Lower leg skin (tissue), 4 donors: Measurements from ENCODE around the gene QPRT. TPM values are rescaled to one million over a fixed set of nuclear protein-coding genes. Genes with fewer than 3 reads are reported as not detected.

Experiments used
- DNase-seq, 2 donors: peaks; one replicate each; pipeline ENCODE4 v3.0.0-alpha.2; 2019; ENCODE audit warnings: low spot score in 2 of 2
- H3K4me3 ChIP-seq: fragments of 200-600 bp; sonication (generic); 2 replicates; pipeline ENCODE4 v1.5.1; 2017; ENCODE audit warnings: mild to moderate bottlenecking, low read depth; ENCODE audit not compliant: poor library complexity, severe bottlenecking
- POLR2A ChIP-seq, 2 donors: fragments of 450-650 bp; IDR thresholded peaks; one replicate each; pipeline ENCODE4 v1.6.1; 2016 to 2017; ENCODE audit warnings: antibody characterized with exemption in 2 of 2, mild to moderate bottlenecking in 1 of 2, moderate library complexity in 1 of 2
- WGBS, 2 donors: methylation state at CpG; one replicate each; pipeline ENCODE4 v1.1.5; 2018; 5-methylcytosine and 5-hydroxymethylcytosine counted together
- intact Hi-C: fragments of 100-400 bp; cut with DNase I; formaldehyde crosslinking; loops from one replicate; pipeline ENCODE4 v1.15.0; 2023; ENCODE audit warnings: low total_unique reads
- total RNA-seq, 4 donors: library from RNA; depleted of rRNA; stranded (reverse); fragments of >200 nt; gene quantifications; one replicate each; pipeline ENCODE4 v1.1.0, GENCODE V29; 2016
- TF ChIP-seq, protein P1 (sequence below), 3 donors: fragments of 450-650 bp; IDR thresholded peaks; one replicate each; pipeline ENCODE4 v1.5.1; 2016; ENCODE audit warnings: antibody characterized with exemption in 3 of 3, mild to moderate bottlenecking in 3 of 3, moderate library complexity in 2 of 3

Gene QPRT
- total RNA-seq, 4 donors from 2014 or later: 1.9 to 3.6 (median 2.7) TPM

DNA sequence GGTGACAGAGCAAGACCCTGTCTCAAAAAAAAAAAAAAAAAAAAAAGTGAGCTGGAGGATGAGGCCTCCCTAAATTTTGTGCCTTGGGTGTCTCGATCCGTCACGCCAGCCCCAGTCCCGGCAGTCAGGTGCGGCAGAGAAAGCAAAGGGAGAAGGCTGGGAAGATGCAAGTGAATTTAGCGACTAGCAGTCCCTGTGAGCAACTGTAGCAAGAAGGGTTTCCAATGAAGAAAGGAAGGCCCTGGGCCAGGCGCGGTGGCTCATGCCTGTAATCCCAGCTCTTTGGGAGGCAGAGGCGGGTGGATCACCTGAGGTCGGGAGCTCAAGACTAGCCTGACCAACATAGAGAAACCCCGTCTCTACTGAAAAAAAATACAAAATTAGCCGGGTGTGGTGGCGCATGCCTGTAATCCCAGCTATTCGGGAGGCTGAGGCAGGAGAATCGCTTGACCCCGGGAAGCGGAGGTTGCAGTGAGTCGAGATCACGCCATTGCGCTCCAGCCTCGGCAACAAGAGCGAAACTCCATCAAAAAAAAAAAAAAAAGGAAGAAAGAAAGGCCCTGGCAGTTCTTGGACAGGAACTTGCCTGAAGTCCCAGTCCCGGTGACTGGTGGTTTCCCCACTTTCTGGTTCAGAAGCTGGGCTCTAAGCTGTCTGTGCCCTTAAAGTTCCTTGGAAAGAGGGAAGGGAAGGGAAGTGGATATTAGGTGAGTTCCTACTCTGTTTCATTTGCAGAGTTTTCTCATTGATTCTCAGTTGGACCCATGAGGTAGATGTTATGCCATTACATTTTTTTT lies 1.8 kb upstream of the QPRT start:
- 84 to 90% methylated on average over 23 of the region's 23 CpGs for WGBS, 2 donors
- TF ChIP-seq, protein P1, sequence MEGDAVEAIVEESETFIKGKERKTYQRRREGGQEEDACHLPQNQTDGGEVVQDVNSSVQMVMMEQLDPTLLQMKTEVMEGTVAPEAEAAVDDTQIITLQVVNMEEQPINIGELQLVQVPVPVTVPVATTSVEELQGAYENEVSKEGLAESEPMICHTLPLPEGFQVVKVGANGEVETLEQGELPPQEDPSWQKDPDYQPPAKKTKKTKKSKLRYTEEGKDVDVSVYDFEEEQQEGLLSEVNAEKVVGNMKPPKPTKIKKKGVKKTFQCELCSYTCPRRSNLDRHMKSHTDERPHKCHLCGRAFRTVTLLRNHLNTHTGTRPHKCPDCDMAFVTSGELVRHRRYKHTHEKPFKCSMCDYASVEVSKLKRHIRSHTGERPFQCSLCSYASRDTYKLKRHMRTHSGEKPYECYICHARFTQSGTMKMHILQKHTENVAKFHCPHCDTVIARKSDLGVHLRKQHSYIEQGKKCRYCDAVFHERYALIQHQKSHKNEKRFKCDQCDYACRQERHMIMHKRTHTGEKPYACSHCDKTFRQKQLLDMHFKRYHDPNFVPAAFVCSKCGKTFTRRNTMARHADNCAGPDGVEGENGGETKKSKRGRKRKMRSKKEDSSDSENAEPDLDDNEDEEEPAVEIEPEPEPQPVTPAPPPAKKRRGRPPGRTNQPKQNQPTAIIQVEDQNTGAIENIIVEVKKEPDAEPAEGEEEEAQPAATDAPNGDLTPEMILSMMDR (IDR thresholded peaks at IDR 0.05): no peak
- TF ChIP-seq POLR2A (IDR thresholded peaks at IDR 0.05): no peak
- intact Hi-C loops: no loop called here
- no peak overlapping the region for H3K4me3 ChIP-seq
- DNase-seq: no peak

DNA sequence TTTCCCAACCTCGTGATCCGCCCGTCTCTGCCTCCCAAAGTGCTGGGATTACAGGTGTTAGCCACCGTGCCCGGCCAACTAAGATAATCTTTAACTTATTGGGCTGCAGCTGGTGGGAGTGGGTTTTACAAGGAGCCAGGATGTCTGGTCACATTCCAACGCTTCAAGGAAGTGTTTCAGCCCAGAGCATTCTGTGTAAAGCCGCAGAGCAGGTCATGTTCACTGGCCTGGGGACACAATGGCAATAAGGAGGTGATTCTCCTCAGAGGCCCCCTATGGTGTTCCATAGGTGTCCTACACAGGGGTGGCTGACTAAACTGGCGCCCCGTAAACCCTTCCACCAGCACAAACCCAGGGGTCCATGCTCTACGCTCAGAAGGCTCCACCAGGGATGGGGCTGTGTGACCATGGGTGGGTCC lies 1.2 kb downstream of the QPRT start:
- no peak overlapping the region for H3K4me3 ChIP-seq
- intact Hi-C loops: no loop called here
- 56 to 60% methylated on average over 10 of the region's 10 CpGs for WGBS, 2 donors
- no peak for DNase-seq
- TF ChIP-seq, protein P1 (IDR thresholded peaks at IDR 0.05): no peak
- no peak for TF ChIP-seq POLR2A (IDR thresholded peaks at IDR 0.05)

DNA sequence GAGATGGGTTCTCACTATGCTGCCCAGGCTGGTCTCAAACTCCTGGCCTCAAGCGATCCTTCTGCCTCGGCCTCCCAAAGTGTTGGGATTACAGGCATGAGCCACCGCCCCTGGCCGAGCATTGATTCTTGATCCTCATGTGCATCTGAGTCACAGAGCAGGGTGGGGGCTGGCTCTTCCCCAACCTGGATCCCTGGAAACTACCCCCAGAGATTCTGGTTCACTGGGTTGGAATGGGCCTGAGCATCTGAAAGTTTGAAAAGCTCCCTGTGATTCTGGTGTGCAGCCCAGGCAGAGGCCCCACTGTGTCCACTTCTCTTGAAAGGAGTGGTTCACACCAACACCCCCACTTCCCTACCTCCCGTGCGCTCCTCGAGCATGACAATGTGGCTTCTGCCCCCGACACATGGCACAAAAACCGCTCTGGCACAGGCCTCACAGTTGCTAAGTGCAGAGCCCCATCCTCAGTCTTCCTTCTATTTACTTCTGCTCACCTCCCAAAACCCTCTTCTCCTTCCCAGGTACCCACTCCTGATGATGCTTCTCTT lies 4.6 kb downstream of the QPRT start:
- TF ChIP-seq POLR2A (IDR thresholded peaks at IDR 0.05): no peak
- TF ChIP-seq, protein P1 (IDR thresholded peaks at IDR 0.05): no peak
- WGBS, 2 donors: 90 to 94% methylated on average over 9 of the region's 9 CpGs

DNA sequence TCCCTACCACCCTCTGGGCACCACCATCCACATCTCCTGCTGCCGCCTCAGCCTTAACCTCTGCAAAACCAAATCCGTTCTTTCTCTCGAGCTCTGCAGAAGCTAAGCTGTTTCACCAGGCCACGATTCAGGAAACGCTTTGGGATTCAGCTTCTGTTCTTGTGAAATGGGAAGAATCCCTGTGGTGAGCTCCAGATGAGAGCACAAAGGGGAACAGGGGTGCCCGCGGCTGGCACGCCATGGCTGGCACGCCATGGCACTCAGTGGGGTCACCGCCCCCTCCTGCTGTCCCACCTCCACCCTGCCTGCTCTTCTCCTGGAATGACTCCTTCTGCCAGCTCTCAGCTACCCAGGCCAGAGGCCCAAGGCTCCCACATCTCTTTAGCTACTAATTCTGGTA lies 5.7 kb downstream of the QPRT start:
- no peak for DNase-seq
- TF ChIP-seq POLR2A (IDR thresholded peaks at IDR 0.05): no peak
- TF ChIP-seq, protein P1 (IDR thresholded peaks at IDR 0.05): no peak
- 96 to 97% methylated on average over 10 of the region's 10 CpGs for WGBS, 2 donors
- intact Hi-C loops: no loop called here
- H3K4me3 ChIP-seq: no peak overlapping the region

More for the DNA sequence above, 4.6 kb downstream of the QPRT start:
- DNase-seq: no peak
- intact Hi-C loops: no loop called here
- no peak overlapping the region for H3K4me3 ChIP-seq

DNA sequence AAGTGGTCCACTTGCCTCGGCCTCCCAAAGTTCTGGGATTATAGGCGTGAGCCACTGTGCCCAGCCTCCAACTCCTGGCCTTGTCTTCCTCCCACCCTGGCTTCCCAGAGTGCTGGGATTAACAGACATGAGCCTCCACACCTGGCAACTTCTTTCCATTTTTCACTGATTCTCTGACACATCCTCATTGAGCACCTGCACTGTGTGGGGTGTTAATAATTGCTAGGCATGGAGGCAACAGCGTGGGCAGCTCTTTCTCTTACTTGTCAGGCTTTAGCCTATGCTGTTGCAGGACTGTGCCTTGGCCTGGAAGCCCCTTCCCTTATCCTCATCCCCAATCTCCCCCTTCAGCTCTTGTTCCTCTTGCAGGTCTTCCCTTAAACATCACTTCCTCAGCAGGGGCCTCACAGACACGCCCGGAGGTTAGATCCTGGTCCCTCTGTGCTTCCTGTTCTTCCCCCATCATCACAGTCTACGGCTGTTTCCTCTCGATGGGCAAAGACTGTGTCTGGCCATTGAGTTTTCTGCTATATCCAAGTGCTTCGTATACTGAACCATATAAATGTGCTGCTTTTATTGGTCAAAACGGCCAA lies 7.9 kb downstream of the QPRT start:
- TF ChIP-seq, protein P1 (IDR thresholded peaks at IDR 0.05): no peak
- TF ChIP-seq POLR2A (IDR thresholded peaks at IDR 0.05): no peak
- intact Hi-C loops: no loop called here
- 75 to 81% methylated on average over 9 of the region's 9 CpGs for WGBS, 2 donors
- DNase-seq: no peak
- no peak overlapping the region for H3K4me3 ChIP-seq
